ENCODE data around the gene NRCAM. TPM values are rescaled to one million over a fixed set of nuclear protein-coding genes. Genes with fewer than 3 reads are reported as not detected.

NRCAM gene
- total and polyA plus RNA-seq, 12 donors, result 71.6 to 222 (median 148) TPM

GRCh38 chr7:108108131-108108530 is 348.1 kb downstream of the NRCAM start:
- Histone ChIP-seq H3K27me3 (no peaks in the 10 kb centered on the region), H3K4me3 (no peak overlapping the region), H3K36me3 (replicated peaks in 1 of 2) (no peaks in the 10 kb centered on the region), H3K27ac (no peak overlapping the region), H3K9me3 (replicated peaks in 1 of 3) (no peaks in the 10 kb centered on the region), H3K4me1 (replicated peaks in 1 of 2) (no peaks in the 10 kb centered on the region)
- DNase-seq, result no peak
- TF ChIP-seq POLR2A (IDR thresholded peaks at IDR 0.05), result no peak
- TF ChIP-seq CTCF (IDR thresholded peaks at IDR 0.05), result no peak
- intact Hi-C loops (cut with DNase I), result no loop called here

GRCh38 chr7:108104324-108104723 is 351.9 kb downstream of the NRCAM start:
- DNase-seq, result peak in 2 of 7 donors; percentile 22 to 31
- no peaks in the 10 kb centered on the region for H3K27me3 ChIP-seq
- no peaks in the 10 kb centered on the region for H3K4me1 ChIP-seq (replicated peaks in 1 of 2)
- no peaks in the 10 kb centered on the region for H3K9me3 ChIP-seq (replicated peaks in 1 of 3)
- H3K36me3 ChIP-seq (replicated peaks in 1 of 2), result no peaks in the 10 kb centered on the region
- intact Hi-C loops (cut with DNase I), result no loop called here
- no peak for TF ChIP-seq POLR2A (IDR thresholded peaks at IDR 0.05)
- TF ChIP-seq CTCF (IDR thresholded peaks at IDR 0.05), result no peak
- H3K27ac ChIP-seq, result peak overlapping the region in 1 of 5 donors; percentile 20
- no peak overlapping the region for H3K4me3 ChIP-seq
- WGBS, 4 donors, result 37 to 49% (median 41%) methylated on average over 7 of the region's 7 CpGs

DNA sequence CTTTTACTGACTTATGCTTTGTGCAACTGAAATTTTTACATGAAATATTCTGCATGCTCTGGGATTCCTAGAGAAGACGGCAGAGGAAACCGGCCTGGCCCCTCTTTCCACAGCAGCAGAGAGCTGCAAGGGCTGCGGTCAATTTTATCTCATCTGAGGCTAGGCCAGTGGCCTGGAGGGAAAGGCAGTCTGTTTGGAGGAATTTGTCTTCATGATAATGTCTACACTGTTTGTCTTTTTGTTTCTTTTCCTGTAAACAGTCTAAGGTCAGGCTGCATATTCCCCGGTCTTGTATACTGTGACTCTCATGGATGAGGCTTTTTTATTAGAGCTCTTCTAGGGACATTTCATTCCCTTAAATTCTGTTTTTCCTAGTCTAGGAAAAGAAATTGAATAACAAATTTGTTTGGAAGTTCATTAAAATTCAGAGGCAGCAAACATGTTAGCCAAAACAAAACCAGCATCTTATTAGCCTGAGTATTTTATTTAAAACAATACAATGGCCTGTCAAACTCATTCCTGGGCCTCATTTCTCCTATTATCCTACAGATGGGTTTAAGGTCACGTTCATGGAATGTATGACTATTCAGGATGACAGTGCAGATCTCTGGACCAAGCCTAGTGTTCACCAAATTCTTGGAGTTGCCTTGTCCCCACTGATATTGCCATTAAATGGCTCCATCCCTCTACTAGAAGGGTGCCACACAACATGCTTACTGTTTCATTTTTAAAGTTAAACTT is 352.5 kb downstream of the NRCAM start:
- Histone ChIP-seq H3K27ac (peak overlapping the region in 1 of 5 donors; percentile 20), H3K9me3 (replicated peaks in 1 of 3) (no peaks in the 10 kb centered on the region), H3K27me3 (no peaks in the 10 kb centered on the region), H3K4me3 (no peak overlapping the region), H3K4me1 (replicated peaks in 1 of 2) (no peaks in the 10 kb centered on the region), H3K36me3 (replicated peaks in 1 of 2) (no peaks in the 10 kb centered on the region)
- no peak for DNase-seq
- intact Hi-C loops (cut with DNase I), result no loop called here
- no peak for TF ChIP-seq CTCF (IDR thresholded peaks at IDR 0.05)
- no peak for TF ChIP-seq POLR2A (IDR thresholded peaks at IDR 0.05)
- 75 to 82% (median 77%) methylated on average over 5 of the region's 5 CpGs for WGBS, 4 donors

DNA sequence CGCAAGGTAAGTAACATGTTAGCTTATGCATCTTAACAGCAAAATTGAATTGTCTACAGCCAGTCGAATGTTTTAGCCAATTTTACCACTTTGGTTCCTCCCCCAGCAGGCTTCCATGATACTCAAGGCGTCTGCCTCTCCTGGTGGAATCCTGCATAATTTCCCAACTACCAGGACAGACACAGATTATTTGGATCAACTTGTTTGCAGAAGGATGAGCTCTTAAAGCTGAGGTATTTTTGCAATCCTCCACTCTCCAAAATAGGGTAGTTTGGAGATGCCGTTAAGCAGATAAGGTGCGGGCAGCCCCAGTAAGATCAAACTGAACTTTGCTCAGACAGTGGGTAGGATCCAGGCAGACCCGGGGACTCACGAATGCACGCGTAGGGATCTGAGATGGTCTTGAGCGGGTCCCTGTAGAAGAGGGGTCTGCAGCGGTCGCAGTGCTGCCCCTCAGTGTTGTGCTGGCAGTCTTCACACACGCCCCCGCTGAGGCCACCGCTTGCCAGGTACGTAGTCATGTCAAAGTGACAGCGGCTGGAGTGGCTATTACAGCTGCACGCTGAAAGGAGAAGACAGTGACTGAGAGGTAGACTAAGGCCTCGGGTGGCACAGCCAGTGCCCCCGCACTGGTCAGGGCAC is 353.4 kb downstream of the NRCAM start:
- no peaks in the 10 kb centered on the region for H3K9me3 ChIP-seq (replicated peaks in 1 of 3)
- H3K4me3 ChIP-seq, result no peak overlapping the region
- intact Hi-C loops (cut with DNase I), result no loop called here
- H3K27ac ChIP-seq, result peak overlapping the region in 1 of 5 donors; percentile 20
- H3K27me3 ChIP-seq, result no peaks in the 10 kb centered on the region
- no peaks in the 10 kb centered on the region for H3K4me1 ChIP-seq (replicated peaks in 1 of 2)
- no peaks in the 10 kb centered on the region for H3K36me3 ChIP-seq (replicated peaks in 1 of 2)
- TF ChIP-seq CTCF (IDR thresholded peaks at IDR 0.05) (no peak), POLR2A (IDR thresholded peaks at IDR 0.05) (no peak)
- DNase-seq, result no peak
- 92 to 95% (median 93%) methylated on average over 20 of the region's 20 CpGs for WGBS, 4 donors

Data from adrenal gland (tissue), 12 donors.